ENCODE data around the gene CALCR.

CALCR gene

DNA sequence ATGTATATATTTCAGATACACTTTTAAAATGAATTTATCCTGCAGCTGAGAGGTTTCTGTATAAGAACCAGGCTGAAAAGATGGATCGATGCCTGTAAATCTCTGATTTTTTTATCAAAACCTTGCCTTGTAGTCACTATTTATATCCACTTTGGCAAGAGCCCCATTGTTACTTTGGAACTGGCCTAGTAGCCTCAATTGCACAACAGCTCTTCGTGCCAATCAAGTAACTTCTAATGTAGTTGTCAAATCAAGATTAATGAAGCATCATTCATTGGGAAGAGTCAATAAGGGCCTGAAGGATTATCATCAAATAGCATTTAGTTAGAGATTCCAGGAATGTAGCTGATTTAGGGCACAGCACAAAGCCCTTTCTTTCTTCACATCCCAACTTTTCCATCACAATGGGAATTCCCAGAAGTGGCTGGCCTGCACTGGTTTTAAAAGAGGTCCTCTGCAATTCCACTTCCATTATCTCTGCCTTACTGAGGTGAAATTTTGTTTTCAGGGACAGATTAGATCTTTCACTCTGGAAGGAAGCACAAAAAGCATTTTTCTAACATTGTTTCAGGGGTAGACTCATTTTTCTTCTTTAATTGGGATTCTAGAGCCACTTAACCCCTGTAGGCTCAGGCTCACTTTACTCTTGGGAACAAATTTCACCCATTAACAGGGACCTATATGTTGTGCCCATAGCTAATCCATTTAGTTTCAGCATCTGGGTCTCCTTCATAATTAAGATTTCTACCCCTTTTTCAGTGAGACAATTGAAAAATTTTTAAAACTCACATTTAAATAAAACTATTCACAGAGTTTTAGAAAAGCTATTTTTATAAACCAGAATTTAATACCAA is 97.8 kb downstream of the CALCR start:
- TF ChIP-seq, protein P1, sequence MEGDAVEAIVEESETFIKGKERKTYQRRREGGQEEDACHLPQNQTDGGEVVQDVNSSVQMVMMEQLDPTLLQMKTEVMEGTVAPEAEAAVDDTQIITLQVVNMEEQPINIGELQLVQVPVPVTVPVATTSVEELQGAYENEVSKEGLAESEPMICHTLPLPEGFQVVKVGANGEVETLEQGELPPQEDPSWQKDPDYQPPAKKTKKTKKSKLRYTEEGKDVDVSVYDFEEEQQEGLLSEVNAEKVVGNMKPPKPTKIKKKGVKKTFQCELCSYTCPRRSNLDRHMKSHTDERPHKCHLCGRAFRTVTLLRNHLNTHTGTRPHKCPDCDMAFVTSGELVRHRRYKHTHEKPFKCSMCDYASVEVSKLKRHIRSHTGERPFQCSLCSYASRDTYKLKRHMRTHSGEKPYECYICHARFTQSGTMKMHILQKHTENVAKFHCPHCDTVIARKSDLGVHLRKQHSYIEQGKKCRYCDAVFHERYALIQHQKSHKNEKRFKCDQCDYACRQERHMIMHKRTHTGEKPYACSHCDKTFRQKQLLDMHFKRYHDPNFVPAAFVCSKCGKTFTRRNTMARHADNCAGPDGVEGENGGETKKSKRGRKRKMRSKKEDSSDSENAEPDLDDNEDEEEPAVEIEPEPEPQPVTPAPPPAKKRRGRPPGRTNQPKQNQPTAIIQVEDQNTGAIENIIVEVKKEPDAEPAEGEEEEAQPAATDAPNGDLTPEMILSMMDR (IDR thresholded peaks at IDR 0.05; ENCODE audit: insufficient read depth, low read depth, low read length, missing control alignments), result no peak
- DNase-seq (ENCODE audit: low read depth), result no peak
- H3K4me3 ChIP-seq (ENCODE audit: low read depth, low read length), result no peak overlapping the region

DNA sequence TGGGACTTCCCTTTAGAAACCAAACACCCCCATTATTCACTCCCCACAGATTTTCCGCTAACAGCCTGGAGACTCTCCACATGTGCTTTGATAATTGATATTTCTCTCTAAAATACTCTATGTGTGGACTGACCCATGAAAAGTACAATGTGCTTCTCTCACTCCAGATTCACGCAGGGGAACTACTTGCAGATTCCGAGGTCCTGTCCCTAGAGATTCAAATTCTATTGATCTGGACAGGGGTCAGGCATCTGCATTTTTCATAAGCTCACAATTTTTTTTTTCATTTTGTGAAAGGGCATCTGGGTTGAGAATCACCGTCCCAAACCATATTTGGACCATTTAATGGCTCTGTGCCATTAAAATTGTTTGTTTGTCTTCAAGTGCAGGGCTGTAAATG is 98.7 kb downstream of the CALCR start:
- H3K4me3 ChIP-seq (ENCODE audit: low read depth, low read length), result no peak overlapping the region
- TF ChIP-seq, protein P1 (IDR thresholded peaks at IDR 0.05; ENCODE audit: insufficient read depth, low read depth, low read length, missing control alignments), result no peak
- DNase-seq (ENCODE audit: low read depth), result no peak

DNA sequence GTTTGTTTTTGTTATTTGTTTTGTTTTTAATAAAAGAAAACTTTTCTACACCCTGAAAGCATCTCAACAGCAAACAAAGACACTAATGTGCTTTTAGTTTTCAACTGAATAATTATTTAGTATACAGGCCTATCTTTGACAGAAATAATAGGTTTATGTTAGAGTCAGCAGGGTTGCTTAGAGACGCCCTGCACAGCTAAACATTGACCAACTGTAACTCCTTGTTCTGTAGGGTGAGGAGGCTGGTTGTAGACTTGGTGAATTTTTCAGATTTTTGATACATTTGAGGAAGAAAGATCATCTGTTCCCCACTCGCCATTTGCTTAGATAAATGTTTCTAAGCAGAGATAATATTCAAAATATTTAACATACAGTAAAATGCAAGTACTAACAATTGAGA is 103.1 kb downstream of the CALCR start:
- TF ChIP-seq, protein P1 (IDR thresholded peaks at IDR 0.05; ENCODE audit: insufficient read depth, low read depth, low read length, missing control alignments), result no peak
- no peak for DNase-seq (ENCODE audit: low read depth)
- no peak overlapping the region for H3K4me3 ChIP-seq (ENCODE audit: low read depth, low read length)

DNA sequence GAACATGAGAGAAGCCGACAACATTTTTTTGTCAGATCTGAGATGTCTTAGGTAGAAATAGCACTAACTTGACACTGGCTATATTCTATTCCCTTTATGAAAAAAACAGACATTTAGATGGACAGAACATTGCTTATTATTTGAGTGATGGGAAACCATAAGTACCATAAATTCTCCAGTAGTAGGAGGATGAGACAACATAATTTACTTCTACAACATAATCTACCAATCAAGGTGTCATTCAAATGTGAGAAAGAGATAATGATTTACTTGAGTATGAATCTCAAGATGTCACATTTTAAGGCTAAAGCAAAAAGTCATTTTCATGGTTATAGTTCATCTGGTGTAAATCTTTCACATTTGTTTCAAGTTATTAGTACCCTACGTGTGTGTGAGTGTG is 110.8 kb downstream of the CALCR start:
- TF ChIP-seq, protein P1 (IDR thresholded peaks at IDR 0.05; ENCODE audit: insufficient read depth, low read depth, low read length, missing control alignments), result no peak
- no peak overlapping the region for H3K4me3 ChIP-seq (ENCODE audit: low read depth, low read length)
- no peak for DNase-seq (ENCODE audit: low read depth)

DNA sequence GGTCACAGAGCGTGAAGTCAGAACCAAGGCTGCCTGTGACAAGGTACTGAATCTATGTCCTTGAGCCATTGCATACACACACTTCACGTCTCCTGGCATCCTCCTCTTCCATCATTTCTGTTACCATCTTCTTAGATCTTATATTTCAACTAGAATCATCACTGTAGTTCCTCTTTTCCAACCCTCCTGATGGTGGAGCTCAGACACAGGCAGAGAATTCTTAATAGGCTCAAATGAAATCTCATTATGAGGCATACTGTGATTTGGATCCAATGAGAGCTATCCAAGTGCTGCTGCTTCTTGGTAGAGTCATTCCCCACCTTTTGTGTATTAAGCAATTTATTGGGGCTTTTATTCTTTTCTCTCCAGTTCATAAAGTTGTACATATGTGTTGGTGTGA is 113.2 kb downstream of the CALCR start:
- DNase-seq (ENCODE audit: low read depth), result no peak
- no peak overlapping the region for H3K4me3 ChIP-seq (ENCODE audit: low read depth, low read length)
- TF ChIP-seq, protein P1 (IDR thresholded peaks at IDR 0.05; ENCODE audit: insufficient read depth, low read depth, low read length, missing control alignments), result no peak

DNA sequence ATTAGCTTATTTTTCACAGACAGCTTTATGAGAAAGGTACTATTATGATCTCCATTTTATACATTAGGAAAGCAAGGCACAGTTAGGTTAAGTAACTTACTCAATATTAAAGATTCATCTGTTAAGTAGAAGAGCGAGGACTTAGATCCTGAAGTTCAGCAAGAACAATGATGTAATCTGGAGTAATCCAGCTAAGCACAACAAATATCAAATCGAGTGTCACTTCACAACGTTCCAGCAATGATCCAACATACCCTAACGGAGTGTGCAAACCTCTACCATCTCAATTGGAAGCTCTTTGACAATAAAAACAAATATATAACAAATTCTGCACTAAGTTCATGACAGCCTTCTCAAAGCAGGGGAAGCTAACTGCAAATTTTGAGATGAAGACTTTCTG is 121.3 kb downstream of the CALCR start:
- no peak for DNase-seq (ENCODE audit: low read depth)
- TF ChIP-seq, protein P1 (IDR thresholded peaks at IDR 0.05; ENCODE audit: insufficient read depth, low read depth, low read length, missing control alignments), result no peak
- H3K4me3 ChIP-seq (ENCODE audit: low read depth, low read length), result no peak overlapping the region

DNA sequence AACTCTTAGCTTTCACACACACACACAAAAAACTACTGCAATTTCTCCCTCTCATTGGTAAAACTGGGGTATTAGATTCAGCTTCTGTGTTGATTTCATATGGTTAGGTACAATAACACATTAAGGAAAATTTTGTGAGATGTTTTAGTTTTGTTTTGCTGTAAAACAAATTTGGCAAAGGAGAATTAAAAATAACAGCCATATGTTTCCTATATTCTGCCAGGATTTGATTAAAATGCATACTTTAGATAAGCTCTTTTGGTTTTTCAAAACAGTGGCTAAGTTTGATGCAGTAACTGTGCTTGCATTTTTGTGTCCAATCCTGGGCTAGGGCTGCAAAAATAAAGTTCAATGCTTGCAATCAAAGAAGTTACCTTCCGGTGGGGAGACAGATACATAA is 126.3 kb downstream of the CALCR start:
- no peak for DNase-seq (ENCODE audit: low read depth)
- H3K4me3 ChIP-seq (ENCODE audit: low read depth, low read length), result no peak overlapping the region
- TF ChIP-seq, protein P1 (IDR thresholded peaks at IDR 0.05; ENCODE audit: insufficient read depth, low read depth, low read length, missing control alignments), result no peak

All from GM12865 (cell line).